Brain pericyte (primary cell): ENCODE measurements around the gene FGR.
"Not testable (repeated sequence)": the region's sequence is repeated elsewhere in the genome, so short reads cannot be mapped to it uniquely, and the experiment has no call there.

Source experiments
- DNase-seq: peaks from one replicate; pipeline ENCODE4 v3.0.0-alpha.2; 2012; ENCODE audit warnings: low read depth, low spot score

FGR gene

DNA sequence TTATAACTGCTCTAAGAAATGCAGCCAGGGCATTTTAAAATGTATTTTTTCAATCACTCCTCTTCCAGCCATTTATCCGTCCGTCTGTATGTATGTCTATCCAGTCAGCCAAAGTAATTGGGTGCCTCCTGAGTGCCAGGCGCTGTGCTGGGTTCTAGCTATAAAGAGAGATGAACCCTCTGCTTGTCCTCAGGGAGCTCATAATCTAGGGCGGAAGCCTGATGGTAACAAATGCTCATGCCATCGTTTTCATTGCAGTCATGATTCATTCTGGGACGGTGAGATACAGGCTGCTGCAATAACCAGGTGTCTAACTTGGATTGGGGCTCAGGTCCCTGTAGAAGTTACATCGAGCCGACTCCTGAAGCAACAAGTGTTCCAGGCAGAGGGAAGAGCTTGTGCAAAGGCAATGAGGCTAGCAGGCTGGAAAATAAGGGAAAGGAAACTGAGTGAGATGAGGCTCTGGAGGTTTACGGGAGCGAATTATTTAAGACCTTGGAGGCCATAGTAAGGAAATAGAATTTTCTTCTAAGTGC lies 25.4 kb upstream of the FGR start:
- no peak for DNase-seq

DNA sequence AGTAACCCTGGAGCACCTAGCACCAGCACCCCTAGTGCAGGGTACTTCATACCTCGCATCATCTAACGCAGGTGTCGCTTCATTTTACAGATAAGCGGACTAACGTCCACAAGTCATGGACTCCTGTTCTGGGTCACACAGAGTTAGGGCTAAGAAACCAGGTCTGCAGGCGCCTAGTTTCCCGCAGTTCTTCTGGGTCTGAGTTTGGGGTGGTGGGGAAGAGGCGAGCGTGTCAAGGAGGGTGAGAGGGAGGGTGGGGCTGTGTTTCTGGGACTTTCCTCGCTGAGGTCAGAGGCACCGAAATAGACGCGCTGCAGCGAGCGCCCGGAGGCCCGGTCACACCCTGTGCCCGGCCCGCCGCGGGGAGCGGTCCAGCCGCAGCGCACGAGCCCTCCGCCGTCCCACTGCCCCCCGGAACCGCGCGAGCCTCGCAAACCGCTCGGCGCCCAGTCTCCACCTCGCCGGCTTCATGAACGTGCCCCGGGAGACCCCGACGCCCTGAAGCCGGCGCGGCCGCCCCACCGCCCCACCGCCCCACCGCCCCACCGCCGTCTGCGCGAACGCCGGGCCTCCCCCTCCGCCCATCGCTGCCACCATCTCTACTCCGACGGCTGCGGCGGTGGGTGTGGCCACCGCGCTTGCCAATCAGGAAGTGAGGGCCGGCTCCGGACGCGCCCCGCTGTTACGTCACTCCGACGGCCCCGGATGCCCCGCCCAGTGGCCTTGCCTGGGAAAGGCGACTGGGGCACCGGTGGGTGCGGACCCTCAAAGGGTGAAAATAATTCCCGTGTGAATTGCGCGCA lies 24.7 kb upstream of the FGR start:
- DNase-seq: no peak

DNA sequence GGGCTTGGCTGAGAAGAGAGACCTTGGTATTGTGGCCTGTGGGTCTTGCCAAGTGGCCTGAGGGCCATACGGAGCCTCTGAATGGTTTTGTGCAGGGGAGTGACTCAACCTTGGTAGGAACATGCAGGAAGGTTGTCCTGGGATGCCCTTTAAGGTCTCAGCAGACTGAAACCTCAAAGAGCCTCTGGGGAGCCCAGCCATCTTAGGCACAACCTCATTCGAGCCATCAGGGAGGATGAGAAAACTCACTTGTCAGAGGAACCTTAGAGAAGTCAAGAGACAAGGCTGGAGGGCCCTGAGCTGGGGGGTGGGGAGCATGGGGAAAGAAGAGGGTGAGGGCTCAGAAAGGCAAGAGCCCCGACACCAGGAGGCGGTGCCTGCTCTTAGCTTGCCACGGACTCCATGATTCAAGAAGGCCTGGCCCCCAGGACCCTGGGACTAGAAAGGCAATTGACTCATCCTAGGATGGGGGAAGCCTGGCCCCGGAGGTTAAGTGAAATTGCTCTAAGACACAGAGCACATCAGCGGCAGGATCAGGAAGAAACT lies 24.0 kb upstream of the FGR start:
- DNase-seq: no peak

DNA sequence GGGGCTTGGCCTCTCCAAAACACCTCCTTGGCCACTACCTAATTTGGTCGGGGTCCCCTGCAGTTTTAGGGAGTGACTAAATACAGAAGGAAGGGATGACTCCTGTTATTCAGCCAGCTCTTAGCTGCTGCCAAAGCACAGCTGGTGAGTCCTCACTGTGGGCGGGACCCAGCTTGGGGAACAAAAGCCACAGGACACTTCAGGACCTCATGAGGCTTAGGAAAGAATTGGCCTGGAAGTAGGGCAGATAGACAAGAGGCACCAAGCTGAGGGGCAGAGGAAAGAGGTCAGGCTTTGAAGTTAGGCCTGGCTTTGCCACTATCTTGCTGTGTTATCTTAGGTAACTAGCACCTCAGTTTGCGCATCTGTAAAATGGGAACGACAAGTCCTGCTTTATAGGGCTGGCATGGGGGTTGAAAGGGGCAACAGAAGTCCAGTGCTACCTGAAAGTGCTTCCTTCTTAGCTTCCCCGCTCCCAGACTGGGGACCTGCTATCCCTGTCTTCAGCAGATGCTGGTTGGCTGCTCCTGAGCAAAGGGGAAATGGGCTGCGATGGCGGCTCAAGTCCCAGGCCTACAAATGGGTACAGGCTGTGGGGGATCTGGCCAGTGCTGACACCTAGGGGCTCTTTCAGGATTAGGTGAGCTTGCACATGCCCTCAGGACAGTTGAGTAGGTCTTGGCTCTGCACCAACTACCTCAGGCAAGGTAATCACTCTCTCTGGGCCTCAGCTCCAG lies 21.3 kb upstream of the FGR start:
- no peak for DNase-seq

DNA sequence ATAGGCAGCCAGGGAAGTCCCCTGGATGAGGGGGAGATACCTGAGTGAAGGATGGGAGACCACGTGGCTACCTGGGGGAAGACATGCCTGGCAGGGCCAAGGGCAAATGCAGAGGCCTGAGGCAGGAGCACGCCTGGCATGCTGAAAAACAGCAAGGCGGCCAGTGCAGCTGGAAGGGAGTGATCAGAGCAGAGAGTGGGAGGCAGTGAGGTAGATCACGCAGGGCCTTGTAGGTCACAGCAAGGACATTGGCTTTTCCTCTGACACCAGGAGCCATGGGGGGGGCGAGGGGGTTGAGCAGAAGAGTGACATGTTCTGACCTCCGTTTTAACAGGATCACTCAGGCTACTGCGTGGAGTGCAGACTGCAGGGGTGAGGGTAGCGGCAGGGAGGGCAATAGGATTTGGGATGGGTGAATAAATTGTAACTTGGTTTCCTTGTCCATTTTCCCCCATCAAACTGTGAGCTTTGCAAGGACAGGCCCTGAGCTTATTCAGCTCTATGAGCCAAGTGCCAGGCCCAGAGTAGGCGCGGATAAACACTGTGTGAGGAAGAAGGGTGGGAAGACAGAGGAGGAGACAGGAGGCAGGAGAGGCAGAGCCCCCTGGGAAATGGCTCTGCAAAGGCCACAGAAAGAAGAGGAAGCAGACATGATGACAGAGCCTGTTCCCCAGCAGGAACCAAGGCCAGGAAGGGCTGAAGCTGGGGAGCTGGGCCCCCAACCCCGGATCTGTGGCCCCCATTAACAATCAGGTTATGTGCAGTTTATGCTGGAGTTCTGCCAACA lies 20.4 kb upstream of the FGR start:
- no peak for DNase-seq

DNA sequence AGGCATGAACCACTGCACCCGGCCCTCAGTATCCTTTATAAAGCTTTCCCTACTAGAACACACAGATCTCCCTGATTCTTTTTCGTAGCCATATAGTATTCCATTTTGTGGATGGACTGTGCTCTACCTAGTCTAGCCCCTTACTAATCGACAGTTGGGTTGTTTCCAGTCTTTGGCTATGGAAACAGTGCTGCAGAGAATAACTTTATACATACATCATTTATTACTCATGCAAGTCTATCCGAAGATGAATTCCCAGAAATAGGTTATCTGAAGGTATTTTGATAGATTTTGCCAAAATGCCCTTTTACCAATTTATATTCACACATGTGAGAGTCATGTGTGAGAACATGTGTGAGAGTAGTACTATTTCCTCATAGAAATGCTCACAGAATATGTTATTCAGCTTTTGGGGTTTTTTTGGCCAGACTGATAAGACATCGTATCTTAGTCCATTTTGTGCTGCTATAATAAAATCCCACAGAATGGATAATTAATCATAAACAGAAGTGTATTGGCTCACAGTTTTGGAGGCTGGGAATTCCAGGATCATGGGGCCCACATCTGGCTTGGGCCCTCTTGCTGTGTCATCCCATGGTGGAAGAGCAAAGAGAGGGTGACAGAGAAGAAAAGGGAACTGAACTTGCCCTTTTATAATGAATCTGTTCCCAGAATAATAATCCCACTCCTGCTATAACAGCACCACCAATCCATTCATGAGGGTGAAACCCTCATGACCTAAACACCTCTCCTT lies 17.3 kb upstream of the FGR start:
- DNase-seq: no peak

DNA sequence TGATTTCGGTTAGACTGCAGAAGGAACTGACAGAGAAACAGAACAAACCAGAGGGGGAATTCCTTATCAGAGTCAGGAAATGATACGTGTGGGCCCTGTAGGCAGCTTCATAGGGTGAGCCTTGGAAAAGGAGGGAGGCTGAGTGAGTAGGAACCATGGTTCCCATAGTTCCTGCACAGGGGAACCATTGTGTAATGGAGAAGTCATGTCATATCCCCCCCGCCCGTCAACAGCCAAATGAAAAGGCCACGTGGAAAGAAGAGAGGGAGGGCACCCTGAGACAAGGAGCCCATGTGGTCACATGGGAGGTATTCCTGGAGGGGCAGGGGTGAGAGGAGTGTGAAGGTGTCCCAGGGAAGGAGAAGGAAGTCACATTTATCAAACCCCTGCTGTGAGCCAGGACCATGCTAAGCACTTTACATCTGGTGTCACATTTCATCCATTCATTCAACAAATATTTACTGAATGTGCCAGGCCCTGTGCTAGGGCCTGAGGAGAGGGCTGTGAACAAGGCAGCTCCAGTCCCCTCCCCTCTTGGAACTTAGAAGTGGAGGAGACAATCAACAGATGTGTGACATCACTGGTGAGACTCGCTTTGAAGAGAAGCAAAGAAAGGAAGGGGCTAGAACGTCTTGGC lies 15.7 kb upstream of the FGR start:
- DNase-seq: no peak

DNA sequence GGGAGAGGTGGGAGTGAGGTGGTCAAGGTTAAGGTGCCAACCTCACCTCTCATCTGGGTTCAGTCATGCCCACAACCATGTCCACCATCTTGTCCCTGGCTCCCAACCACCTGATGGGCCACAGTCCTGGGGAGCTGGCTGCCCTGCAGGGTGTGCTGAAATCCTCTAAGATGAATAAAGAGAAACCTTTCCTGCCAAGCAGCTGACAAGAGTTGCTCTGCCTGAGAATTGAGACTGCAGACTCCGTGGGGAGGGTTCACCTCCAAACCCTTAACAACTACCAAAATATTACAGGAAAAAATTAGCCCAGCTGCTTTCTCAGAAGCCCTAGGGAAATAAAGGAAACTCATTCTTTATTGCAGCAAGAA lies 15.2 kb upstream of the FGR start:
- DNase-seq: no peak

DNA sequence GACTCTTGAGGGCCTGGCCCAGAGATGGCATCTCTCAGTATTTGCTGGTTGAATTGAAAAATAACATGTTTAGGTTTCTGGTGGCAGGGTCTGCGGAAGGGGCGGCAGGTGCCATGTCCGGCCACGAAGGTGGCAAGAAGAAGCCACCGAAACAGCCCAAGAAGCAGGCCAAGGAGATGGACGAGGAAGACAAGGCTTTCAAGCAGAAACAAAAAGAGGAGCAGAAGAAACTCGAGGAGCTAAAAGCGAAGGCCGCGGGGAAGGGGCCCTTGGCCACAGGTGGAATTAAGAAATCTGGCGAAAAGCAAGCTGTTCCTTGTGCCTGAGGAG lies 14.3 kb upstream of the FGR start:
- DNase-seq: no peak

DNA sequence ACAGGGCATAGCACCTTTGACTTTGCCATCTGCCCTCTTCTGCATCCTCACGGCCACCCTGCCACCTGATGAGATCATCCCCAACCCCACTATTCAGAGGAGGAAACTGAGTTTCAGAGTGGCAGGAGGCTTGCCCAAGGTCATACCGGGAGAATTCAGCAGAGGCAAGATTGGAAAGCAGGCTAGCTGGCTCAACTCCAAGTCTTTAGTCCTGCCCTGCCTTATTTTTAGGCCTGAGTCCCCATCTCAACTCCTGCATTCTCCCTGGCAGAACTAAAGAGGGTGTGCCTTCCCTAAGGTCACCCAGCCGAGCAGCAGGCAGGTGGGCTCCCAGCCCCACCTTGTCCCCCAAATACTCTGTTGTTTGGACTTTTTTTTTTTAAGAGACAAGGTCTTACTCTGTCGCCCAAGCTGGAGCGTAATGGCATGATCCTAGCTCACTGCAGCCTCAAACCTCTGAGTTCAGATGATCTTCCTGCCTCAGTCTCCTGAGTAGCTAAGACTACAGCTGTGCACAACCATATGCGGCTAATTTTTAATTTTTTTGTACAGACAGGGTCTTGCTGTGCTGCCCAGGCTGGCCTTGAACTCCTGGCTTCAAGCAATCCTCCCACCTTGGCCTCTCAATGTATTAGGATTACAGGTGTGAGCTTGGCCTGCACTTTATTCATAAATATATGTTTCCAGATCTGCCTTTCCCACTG lies 13.8 kb upstream of the FGR start:
- DNase-seq: no peak

DNA sequence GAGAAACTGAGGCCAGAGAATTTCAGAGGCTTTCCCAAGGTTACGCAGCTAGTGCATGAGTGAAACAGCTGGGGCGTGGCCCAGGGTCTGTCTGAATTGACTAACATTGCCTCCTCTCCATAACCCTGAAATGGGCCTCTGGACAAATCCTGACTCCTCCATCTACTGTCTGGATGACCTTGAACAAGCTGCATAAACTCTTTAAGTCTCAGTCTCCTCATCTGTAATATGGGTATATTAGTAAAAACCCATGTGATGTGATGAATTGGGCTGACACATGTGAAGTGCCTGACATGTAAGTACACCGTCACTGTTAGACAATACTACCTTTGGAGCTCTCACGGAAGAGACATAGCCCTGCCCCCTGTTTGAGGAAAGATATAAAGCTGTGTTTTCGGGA lies 12.3 kb upstream of the FGR start:
- DNase-seq: no peak

DNA sequence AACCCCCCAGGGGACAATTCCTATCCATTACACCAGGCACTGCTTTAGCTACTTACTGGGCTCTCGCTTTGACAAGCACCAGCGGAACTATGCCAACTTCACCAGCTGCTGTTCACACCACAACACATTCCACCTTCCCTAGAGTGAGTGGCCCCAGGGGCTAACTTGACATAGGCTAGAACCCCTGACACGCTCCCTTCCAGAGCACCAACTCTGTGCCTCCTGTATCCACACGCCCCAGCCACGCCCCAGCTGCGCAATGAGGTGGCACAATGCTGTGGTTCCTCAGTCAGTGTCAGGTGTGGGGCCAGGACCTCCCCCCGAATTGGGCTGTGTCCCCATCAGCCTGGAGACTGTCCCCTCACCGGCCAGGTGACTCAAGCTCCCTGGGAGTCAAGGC lies 11.7 kb upstream of the FGR start:
- no peak for DNase-seq

DNA sequence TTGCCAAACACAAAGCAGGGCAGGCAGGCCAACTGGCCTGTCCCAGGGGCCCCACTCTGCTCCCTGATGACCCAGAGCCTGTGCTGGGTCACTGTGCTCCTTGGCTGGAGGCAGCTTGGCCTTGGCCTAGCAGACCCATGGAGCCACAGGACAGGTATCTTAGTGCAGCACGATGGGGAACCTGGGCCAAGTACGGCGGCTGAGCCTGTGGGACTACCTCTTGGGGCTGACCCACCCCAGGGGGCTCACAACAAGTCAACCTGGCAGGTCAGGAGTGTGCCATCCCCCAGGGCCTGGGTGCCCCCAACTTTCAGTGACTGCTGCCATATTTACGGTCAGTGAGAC lies 10.1 kb upstream of the FGR start:
- DNase-seq: no peak

DNA sequence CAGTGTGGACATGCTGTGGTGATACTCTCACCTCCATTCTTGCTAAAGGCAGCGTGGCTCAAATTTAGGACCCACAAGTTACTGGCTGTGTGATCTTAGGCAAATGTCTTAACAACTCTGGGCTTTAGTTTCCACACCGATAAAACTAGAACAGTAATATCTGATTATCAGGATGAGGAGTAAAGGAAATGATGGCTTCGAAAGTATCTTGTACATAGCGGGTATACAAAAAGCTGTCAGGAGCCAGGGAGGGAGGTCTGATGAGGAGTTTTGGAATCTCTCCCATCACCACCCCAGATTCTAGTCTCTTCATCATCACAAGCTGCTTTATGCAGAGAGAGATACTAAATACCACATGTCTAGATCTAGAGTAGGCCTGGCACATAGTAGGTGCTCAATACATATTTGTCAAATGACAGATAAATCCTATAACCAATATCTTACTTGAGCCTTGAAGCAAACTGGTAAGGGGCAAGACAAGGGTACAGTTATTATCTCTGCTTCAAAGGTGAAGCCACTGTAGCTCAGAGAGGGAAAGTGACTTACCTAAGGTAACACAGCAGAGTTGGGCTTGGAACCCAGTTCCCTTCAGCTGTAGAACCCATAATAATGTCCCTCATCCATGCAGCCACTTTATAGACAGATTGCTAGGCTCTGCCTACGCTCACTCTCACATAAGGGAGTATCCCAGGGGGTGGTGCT lies 9.5 kb upstream of the FGR start:
- DNase-seq: no peak

DNA sequence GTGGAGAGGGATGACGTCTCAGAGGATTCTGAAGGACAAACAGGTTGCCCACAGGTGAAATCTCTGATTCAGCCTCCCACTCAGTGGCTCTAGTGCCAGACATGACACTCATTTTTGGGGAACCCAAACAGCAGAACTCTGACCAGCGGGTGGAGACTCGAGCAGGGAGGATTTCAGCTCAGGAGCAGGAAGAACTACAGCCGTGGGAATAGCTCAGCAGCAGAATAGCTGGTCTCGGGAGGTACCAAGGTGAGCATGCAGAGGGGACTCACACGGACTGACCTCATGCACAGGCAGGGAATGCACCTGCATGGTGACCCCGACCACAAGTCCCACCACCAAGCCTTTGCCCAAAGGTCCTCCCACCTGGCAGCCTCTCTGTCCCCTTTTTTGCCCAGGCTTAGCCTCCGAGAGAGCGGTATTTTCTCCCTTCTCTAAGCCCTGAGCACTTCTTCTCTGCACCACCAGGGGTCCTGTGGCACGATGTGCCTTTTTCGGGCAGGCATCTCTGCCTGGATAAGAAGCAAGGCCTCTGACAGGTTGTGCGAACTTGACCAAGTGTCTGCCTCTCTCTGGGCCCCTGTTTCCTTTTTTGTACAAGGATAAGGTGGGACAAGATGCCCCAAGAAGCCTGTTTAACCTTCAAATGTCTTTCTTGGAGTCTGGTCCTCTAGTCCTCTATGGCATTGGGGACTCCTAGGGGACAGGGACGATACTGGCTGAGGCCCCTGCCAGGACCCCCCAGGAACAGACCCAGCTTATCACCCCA lies 8.8 kb upstream of the FGR start:
- no peak for DNase-seq

DNA sequence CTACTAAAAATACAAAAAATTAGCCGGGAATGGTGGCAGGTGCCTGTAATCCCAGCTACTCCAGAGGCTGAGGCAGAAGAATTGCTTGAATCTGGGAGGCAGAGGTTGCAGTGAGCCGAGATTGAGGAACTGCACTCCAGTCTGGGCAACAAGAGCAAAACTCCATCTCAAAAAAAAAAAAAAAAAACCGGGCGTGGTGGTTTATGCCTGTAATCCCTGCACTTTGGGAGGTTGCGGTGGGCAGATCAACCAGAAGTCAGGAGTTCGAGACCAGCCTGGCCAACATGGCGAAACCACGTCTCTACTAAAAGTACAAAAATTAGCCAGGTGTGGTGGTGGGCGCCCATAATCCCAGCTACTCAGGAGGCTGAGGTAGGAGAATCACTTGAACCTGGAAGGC lies 5.5 kb upstream of the FGR start:
- not testable (repeated sequence) for DNase-seq

DNA sequence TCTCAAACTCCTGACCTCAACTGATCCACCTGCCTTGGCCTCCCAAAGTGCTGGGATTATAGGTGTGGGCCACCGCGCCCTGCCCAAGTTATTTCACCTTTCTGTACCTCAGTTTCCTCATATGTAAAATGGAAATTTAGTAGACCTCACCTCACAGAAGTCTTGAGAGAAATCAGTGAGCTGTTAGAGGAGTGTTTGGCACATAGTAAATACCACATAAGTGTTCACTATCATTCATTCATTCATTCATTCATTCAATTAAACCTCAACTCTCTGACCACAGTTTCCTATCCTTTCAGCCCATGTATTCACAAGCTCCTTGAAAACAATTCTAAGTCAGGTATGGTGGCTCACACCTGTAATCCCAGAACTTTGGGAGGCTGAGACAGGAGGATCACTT lies 3.8 kb upstream of the FGR start:
- no peak for DNase-seq

DNA sequence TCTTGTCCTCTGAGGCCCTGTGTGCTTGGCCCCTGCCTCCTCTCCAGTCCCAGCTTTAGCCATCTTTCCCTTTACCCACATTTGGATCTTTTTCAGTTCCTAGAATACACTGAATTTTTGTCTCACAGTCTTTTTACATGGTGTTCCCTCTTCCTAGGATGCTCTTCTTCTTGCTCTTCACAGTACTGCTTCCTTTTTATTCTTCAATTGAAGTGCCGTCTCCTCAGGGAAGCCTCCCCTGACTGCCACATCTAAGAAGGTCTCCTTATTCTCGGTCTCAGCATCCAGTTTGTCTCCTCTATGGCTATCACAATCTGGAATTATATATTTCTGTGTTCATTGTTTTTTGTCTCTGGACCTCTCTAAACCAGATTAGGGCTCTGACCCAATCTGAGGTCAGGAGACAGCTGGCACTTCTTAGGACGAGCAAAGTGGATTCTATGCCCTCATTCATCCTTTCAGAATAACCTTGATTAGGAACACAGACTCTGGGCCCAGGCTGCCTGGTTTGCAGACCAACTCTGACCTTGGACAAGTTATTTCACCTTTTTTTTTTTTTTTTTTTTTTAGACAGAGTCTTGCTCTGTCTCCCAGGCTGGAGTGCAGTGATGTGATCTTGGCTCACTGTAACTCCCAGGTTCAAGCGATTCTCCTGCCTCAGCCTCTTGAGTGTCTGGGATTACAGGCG lies 3.2 kb upstream of the FGR start:
- no peak for DNase-seq
